Activated CD4-positive, alpha-beta T cell treated with anti-CD3 and anti-CD28 coated beads, Interleukin-2, Interleukin-6, amounts not matched to agents 100 ng/mL and 50 ng/mL, durations not matched to agents 16 hours and 8 hours (primary cell): ENCODE data around the gene ZNF423.

Source experiments
- DNase-seq: peaks from one replicate; pipeline ENCODE4 v3.0.0-alpha.2; 2020

The ZNF423 gene

DNA sequence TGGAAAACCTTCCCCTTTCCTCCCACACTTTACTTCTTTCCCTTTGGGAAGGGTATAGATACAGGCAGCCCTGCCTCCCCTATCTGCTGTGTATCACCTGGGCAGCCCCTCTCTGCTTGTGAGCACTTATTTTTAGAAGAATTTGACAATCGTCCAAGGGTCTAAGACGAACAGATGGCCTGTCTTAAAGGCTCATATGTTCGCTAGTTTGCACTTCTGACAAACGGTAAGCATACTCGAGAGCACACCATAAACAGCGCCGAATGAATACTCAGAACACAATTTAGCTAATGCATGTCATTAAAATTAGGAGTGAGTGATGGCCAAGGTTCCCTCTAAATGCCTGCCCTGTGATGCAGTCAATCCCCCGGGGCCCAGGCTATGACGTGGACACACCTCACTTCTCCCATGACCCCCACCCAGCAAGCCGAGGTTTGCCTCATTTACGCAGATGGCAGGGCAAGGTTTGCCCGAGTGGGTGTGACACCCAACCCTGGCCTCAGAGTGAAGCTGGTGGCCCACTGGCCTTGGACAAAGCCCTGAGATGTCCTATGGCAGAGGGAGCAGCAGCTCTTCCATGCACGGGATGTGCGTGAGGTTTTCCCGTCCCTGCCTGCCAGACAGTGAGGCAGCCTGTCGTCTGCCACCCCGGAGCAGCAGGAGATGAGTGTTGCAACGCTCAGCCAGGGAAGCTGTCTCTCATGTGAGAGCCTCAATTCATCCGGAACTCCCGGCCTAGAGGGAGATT, 357.1 kb downstream of the ZNF423 start:
- DNase-seq: no peak

GRCh38 chr16:49498264-49498663, 357.6 kb downstream of the ZNF423 start:
- DNase-seq: no peak

DNA sequence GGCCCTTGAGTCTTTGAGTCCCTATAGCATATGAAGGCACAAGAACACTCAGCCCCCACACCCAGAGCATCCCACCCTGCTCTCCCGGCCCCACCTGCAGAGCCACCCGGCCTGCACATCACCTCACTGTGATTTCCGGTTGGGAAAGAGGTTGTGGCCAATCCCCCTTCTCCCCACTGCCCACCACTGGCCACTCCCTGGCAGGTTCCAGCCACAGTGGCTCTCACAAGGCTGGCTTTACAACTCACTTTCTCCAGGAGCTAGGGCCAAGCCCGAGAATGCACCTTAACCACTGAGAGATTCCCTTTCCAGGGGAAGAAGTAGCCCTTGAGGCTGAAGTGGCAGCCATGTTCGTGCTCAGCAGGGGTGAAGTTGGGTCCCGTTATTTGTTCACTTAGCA, 358.4 kb downstream of the ZNF423 start:
- no peak for DNase-seq

GRCh38 chr16:49496656-49497055, 359.3 kb downstream of the ZNF423 start:
- no peak for DNase-seq

DNA sequence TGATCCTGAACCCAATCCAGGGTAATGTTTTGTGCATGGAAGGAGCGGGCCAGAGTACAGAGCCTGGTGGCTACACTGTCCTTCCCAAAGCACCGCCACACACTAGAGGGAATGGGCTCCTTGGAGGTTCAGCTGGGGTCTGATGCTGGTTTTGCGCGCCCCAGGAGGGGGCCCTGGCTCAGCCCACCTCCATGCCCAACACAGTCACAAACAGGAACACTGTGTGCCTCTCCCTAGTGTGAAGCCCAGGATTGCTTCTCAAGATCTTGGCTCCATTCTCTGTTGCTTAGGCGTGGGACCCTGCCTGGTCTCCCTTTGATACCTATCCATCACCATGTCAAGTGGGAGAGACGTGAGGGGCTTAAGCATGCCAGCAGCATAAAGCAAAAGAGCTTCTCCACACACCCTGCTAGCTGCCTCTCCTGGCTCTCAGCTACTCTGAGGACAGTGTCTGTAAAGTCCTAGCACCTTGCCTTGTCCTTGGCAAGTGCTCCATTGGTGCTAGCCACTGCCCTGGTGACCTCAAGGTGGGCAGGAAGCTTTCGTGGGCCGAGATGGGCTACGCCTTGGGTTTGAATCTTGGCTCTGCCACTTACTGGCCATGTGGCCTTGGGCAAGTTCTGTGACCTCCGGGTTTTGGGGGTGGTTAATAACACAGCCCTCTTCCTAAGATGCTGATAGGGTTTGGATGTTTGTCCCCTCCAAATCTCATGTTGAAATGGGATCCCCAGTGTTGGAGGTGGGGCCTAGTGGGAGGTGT, 360.1 kb downstream of the ZNF423 start:
- no peak for DNase-seq

DNA sequence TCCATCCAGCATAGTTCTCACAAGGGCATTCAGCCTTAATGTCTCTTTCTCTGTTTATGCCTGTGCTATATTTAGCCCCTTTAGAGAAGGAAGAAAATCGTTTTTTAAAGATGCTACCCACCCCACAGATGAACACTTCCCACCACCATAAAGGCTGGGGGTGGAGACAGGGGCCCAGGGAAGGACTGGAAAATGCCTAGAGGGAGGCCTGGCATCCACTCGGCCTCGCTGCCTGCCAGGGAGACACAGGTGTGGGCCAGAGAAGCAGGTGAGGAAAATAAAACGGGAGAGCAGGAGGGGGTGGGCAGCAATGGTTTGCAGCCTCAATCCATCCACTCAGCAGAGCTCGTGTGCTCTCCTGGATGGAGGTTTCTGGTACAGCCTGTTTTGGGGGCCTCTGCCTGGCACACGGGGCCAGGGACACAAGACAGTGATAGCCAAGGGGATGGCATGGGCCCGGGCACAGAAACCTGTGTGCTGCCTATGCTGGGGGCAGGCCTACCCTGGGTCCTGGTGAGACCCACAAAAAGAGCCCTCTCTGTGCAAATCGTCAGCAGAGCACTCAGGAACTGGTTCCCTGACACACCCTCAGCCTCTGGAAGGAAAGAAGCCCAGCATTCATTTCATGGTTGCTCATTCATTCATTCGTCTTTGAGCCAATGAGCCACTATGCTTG, 360.9 kb downstream of the ZNF423 start:
- DNase-seq: no peak

GRCh38 chr16:49494474-49494873, 361.4 kb downstream of the ZNF423 start:
- no peak for DNase-seq

DNA sequence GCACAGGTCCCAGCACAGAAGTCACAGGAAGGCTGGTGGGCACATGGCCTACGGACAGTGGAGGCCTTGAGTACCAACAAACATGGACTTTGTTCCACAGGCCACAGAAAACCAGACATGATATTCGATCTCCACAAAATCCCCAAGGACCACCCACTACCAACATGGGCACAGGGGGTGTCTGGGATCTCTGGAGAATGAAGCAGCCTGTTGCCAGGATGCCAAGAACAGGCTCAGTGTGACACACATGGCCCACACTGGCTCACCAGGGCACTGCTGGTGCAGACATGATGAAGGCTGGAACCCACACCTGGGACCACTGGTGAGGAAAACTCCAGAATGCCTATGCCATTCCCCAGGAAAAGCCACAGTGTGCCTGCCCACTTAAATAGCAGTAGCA, 362.1 kb downstream of the ZNF423 start:
- DNase-seq: no peak

DNA sequence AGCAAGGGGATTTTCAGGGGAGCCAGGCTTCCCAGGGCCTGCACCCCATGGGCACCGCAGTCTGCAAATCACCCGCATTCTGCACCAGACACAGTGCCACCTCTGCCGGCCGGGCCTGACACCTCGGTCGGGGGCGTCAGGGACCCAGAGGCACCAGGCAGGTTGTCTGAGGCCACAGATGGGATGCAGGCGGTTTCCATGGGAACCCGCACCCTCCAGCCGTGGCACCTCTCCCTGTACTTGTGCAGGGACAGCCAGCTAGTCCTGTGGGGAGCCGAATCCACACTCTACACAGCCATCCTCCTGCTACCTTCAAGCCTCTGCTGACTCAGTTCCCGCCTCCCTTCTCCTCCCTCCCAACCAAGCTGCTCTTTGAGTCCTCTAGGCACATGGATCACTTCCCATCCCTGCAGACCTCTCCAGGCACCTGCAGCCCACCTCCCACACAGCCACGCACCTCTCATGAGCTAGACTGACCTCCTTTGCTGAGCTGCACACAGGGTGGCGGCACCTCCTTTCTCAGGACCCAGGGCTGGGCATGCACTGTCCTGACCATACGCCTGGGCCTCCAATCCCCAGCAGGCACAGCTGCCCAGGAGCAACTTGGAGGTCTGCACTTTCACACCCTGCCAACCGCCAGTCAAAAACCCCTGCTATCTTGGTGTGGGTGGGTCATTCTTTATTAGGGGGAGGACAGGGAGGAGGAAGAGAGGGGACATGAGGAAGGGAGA, 362.9 kb downstream of the ZNF423 start:
- DNase-seq: no peak

- peak; percentile 40 for DNase-seq
Measured at GRCh38 chr16:49491771-49492761, 363.8 kb downstream of the ZNF423 start.

DNA sequence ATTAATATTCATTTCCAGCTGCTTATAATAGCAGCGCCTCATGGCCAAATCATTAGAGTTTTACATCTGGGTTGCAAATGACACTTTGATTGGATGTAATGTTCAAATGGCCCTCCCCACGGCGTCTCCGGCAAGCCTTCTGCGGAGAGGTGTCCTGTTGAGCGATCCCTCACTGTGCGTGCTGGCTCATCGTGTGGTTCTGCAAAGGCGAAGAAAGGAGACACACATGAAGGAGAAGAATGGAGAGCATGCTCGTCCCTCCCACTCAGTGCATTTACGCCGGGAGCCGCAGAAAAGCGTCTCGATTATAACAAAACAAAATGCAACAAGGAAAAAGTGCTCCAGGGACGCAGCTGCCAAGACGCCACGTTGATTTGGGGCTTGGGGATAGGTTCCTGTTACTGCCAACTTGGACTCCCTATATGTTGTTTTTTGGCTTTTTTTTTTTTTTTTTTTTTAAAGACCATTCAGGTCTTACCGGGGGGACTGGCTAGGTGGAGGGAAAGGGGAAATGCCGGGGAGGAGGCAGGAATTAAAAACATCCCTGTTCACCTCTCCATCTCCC, 364.7 kb downstream of the ZNF423 start:
- no peak for DNase-seq

DNA sequence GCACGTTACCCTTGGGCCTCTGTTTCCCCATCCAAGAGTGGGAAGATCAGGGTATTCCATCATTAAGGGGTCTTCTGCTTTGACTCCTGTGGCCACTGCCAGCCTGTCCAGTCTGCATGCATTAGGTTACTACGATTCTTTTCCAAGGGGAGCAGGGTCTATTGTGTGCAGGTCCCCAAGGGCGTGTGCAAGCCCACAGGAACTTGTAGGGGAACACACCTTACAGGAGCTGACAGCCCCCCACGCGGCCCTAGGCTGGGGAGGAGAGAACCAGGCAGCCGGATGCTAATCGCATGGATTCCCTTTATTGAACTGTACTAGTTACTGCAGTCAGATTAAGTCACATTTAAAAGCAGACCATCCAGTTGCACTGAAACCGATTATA, 365.6 kb downstream of the ZNF423 start:
- no peak for DNase-seq

DNA sequence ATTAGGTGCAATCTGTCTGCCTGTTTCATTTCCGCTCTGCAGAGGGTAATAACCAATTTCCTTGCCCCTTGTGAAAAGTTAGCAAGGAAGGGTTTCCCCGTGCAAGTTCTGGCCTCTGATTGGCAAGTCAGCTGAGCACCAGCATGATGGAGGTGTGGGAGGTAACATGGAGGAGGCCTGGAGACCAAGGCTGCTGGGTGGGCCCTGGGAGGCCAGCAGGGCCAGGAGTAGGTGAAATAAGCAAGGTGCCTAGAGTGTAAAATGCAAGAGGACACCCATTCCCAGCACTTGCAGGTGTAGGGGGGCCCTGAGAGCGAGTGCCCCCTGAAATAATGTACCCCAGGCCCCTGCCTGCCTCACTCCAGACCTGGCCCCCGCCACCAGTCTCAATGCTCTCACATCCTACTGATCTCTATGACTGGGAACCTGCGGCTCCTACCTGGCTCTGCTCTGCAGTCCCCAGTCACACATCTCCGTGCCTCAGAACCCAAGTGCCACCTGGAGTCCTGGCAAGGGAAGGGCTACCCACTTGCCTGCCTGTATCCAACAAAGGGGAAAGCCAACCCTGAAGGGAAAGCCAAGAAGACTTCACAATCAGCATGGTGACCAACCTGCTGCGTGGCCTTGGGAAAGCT, 366.1 kb downstream of the ZNF423 start:
- no peak for DNase-seq

GRCh38 chr16:49488740-49489525, 367.0 kb downstream of the ZNF423 start:
- no peak for DNase-seq

DNA sequence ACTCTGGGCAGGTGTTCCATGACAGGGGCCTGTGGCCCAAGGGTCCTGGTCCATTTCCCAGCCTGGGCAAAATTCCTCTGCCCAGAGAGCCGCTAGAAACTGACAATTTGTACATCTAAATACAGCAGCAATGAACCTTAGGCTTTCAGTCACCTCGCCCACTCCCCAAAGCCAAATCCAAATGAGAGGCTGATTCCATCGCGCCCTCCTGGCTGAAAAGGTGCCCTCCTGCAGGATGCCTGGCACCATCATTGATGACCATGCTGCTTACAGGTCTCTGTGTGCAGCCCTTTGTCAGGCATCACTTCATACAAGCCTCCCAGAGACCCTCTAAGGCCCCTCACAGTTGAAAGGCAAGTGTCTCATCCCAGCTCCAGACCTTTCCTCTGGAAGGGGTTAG, 367.6 kb downstream of the ZNF423 start:
- no peak for DNase-seq

GRCh38 chr16:49487746-49488145, 368.2 kb downstream of the ZNF423 start:
- no peak for DNase-seq

DNA sequence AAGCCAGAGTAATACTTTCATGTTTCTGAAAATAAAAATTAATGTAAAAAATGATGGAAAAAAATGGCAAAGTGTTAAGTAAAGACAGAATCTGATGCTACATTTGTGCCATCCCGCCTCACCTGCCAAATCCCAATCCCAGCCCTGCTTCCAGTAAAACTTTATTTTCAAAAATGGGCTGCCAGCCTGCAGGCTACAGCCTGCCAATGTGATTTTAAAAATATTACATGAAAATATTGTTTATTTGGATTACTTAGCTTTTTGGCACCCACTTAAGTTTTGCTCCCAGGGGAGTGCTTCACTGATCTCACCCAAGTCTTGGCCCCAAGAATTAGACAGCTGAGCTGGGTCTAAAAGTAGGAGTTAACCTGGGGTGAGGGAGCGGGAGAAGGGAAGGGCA, 369.5 kb downstream of the ZNF423 start:
- no peak for DNase-seq

DNA sequence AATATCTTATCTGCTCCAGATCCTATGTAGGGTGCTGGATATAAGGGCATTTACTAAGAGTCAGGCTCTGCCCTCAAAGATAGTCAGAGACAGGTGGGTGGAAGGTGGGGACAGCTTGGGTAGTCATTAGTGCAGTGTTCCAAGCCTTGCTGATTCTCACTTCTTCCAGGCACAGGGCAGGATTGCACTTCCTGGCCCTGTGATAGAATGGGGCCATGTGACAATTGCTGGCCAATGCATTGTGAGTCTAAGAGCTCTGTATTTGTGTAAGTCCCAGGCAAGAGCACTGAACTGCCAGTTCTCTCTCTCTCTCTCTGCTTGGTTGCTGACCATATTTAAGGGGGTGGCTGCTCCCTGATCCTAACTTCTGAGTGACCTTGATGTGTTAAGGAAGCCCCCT, 370.2 kb downstream of the ZNF423 start:
- DNase-seq: no peak

DNA sequence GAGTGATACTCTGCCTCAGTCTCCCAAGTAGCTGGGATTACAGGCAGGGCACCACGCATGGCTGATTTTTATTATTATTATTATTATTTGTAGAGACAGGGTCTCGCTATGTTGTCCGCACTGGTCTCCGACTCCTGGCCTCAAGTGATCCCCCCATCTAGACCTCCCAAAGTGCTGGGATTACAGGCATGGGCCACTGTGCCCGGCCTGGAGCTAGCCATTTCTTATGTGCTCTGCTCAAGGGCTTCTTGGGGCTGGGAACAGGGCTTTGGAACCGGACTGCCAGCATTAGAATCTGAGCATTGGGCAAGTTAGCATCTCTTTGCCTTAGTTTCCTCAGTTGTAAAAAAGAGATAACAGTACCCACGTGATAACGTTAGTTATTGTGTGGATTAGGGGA, 371.0 kb downstream of the ZNF423 start:
- no peak for DNase-seq

GRCh38 chr16:49484451-49484849, 371.5 kb downstream of the ZNF423 start:
- DNase-seq: peak; percentile 6
